GM18867 (cell line): Measurements from ENCODE around the gene PRDM15.

Experiments
- ATAC-seq: cut with Tn5 transposase; IDR thresholded peaks from one replicate; pipeline ENCODE4 v1.9.1; 2021; ENCODE audit warnings: mild to moderate bottlenecking, moderate library complexity; ENCODE audit not compliant: unreplicated experiment

Gene PRDM15

DNA sequence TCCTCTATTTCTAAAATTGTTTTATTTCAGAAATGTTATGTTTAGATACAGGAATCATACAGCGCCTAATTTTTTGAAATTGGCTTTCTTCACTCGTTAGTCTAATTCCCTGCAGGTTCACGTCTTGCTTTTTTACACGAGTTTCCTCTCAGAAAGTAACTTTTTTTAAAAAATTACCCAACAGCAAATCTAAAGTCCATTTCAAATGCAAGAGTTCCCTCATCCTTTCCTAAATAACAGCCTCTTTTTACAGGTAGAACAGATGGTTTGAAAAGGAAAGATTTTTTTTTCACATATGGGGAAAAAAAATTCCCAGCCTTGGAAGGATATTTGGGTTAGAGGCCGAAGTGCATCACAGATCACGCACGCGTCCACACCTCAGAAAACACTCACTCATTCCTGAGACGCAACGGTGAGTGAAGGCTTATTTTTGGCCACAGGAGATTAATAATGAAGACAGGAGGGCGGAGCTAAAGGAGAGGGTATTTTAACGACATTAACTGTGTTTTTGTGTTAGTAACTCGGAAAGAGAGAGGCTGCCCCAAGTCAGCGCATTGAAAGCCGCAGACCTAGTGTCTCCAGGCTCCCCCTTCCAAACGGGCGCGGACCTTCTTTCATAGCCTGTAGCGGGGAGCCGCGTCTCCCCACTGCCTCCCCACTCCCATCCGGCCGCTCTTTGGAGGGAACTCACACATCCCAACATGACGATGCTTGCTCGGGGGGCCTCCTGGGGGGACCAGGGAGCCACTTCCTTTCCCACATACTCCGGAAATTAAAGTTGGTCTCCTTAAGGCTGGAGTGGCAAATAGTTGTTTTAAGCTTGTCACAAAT is 111.3 kb downstream of the PRDM15 start:
- ATAC-seq: no peak

DNA sequence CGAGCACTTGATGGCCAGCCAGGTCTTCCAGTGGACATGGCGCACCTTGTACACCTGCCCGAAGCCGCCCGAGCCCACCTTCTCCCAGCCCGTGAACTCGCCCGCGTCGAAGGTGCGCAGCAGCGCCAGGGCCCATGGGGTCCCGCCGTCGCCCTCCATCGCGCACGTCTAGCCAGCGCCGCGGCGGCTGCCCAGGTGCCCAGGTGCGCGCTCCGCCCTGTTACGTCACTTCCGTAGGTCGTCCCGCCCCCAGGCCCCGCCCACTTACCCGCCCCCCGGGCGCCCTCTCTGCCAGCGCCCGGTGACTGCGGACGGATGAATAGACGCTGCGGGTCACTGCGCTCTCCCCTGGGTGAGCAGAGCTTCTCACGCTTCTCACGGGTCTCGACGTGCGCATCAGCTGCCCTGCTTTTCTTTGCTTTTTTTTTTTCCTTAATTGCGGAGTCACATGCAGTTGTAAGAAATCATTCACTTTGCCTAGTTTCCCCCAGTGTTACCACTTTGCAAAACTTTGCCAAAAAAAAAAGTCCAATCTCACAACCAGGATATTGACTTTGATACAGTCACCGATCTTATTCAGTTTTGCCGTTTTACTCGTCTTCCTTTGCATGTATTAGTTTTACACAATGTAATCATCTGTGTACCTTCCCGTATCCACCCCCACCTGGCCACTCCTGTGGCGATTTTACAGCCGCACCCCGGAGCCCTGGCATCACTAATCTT is 112.1 kb downstream of the PRDM15 start, which contains the start of gene RIPK4:
Gene RIPK4, minus strand, starts transcription at position 170 of the 723 bp plus-strand sequence. Its CDS starts 11 bp downstream, at position 159.
- ATAC-seq: no peak

DNA sequence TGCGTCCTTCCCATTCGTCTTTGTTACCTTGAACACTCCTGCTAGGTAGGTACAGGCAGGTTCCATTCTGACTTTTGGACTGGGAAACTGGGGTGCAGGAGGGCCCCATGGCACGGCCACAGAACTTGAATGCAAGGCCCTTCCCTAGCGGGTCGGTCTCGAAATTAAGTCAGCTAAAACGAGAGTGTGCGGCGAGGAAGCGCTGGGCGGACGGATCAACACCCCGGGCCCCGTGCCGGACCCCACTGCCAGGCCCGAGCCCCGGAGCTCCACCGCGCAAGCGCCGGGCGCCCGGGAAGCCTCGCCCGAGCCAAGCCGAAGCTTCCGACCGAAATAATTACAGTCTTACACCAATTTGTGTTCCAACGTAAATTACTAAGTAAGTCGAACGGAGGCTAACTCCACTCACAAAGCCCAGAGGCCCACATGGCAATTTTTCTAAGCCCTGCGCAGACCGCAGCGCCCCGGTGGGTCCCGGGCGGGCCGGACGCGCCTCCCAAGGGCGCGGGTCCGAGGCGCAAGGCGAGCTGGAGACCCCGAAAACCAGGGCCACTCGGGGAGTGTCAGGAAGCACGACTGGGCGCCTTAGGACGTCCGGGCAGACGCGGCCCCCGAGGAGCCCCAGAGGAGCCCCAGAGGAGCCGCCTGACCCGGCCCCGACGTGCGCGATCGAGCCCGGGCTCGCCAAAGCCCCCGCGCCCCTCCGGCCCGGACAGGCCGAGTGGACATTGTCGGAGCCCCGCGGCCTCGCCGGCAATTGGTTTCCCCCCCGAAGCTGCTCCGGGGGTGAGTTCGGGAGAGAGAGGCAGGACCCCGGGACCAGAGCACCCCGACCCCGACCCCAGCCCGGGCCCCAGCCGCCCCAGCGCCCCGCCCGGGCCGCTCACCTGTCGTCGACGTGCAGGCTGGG is 112.9 kb downstream of the PRDM15 start:
- ATAC-seq: no peak

DNA sequence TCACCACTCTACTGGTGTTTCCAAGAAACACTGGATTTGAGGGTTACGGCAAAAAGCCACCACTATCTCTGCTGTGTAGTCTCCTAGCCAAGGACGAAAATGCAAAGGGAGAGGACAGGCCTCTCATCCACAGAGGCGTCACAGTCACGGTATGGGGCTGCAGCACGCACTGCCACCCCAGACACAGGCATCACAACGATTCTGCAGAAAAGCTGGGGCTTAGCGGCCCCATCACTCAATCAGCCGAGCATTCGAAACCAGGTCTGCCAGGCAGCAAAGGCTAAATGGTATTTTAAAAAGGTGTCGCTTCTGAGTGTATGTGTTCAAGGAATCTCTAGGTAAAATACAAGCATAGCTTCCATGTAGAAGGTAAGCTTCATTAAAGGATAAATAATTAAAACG is 113.7 kb downstream of the PRDM15 start:
- no peak for ATAC-seq

DNA sequence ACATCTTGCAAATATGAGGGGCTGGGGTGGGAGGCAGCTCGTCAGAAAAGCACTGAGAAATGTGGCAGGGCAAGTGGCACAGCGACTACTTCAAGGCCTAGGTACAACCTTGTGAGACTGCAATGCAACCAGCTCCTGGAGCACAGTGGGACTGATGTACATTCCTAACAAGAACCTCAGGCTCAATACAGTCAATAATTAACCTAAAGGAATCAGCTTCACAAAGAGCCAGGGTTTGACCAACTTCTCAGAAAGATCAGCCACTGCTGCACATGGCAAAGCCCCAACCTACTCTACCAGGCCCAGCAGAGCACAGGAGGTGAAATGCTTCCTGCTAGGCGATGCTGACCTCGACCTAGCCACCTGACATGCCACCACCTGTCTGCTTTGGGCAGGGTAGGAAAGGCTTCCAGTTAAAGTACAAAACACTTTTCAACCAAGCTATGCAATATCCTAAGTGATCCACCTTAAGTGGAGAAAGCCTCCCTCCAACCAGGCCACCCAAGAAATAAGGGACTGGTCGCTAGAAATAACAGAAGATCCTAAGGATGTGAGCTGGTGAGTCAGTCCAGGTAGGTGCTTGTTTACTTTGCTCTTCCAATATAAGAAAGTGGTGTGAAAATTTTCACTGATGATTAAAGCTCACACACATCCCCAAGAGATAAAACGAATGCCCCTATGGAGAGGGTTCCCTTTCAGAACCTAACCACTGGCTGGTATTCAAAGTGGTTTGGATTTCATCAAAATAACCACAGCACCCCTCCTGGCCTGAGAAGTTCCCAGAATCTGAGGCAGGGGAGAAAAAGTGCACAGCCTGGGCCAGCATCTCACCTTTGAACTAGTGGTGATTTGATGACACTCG is 114.4 kb downstream of the PRDM15 start:
- ATAC-seq: no peak

- no peak for ATAC-seq
Measured at GRCh38 chr21:41763996-41764395, 115.1 kb downstream of the PRDM15 start.

DNA sequence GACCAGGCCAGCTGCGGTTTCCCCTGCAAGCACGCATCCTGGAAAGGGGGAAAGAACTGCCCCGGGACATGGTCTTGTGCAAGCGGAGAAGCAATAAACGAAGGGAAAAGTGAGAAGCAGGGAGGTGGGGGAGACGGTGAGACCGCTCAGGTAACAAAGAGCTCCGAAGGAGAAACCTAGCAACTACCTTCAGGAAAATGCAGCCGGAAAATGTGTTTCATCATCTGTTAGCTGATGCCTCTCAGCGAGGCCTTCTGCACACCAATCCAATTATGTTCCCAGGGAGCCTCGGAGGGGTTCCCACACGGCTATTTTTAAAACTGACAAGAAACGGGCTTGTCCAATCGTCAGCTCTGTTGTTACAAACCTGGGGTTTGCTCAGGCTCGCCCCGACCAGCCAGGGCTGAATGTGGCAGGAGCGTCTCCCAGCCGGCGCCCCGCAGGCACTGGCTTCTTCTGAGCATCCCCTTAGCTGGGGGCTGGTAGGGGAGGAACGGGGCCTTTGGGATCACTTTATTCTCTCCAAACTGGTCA is 115.7 kb downstream of the PRDM15 start:
- no peak for ATAC-seq

DNA sequence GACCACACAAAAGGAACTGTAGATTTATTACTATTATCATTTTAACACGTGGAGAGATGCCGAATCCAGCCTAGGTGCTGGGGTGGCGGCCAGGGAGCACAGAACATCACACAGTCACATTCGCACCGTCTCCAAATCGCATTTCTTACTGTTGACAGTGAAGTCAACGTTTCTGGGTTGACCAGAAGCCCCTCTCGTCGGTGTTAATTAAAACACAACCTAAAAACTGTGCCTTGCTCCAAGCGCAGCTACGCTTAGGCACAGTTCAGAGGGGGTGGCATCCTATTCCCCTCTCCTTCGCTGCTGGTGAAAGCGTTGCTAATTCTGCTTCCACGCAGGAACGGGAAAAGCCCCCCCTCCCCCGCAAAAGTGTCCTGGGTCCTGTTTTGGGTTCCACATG is 116.4 kb downstream of the PRDM15 start:
- no peak for ATAC-seq

DNA sequence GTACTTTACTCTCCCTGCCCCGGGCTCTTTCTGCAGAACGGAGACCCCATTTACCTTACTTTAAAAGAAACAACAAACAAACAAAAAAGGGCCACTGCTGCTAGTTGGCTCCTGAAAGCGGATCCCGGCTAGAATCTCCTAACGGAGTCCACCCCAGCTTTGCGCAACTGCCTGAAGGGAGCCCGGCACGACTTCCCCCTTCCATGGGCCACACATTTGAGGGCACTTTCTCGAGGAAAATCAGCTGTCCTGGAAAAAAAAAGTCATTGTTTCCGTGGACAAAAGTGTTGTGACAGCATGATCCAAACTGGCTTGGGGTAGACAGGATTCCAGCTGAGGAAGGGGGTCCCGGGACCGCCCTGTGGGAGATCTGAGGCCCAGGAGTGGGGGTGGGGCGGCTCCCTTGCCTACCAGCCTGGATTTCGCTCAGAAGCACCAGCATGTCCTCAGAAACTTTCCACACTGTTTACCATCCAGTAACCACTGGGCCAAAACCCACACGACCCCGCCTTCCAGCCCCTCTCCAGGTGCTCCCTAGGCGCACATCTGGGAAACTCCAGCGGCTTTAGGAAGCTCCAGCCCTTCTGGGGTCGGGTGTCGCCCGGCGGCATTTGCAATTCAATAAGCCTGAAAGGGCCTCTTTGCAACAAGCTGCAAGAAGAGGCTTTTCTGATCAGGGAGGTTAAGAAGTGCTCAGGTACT is 117.1 kb downstream of the PRDM15 start:
- ATAC-seq: no peak

GRCh38 chr21:41761211-41761933 is 117.8 kb downstream of the PRDM15 start:
- ATAC-seq: no peak

GRCh38 chr21:41760411-41760810 is 118.7 kb downstream of the PRDM15 start:
- no peak for ATAC-seq

DNA sequence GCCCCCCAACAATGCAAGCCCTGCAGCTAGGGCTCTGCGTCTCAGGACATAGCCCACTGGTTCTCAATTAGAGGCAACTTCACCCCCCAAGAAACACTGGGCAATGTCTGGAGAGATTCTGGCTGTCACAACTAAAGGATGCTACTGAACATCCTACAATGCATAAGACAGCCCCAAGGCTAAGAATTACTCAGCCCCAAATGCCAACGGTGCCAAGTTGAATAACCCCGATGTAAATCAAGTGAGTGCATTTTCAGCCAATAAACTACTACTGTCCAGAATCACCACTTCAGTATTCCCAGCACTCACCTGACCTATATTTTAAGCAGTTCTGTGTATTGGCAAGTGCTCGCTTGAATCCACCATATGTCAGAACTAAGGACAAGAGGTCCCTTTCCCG is 119.2 kb downstream of the PRDM15 start:
- no peak for ATAC-seq

GRCh38 chr21:41759214-41759840 is 119.8 kb downstream of the PRDM15 start:
- no peak for ATAC-seq

GRCh38 chr21:41758550-41758949 is 120.6 kb downstream of the PRDM15 start:
- ATAC-seq: no peak

DNA sequence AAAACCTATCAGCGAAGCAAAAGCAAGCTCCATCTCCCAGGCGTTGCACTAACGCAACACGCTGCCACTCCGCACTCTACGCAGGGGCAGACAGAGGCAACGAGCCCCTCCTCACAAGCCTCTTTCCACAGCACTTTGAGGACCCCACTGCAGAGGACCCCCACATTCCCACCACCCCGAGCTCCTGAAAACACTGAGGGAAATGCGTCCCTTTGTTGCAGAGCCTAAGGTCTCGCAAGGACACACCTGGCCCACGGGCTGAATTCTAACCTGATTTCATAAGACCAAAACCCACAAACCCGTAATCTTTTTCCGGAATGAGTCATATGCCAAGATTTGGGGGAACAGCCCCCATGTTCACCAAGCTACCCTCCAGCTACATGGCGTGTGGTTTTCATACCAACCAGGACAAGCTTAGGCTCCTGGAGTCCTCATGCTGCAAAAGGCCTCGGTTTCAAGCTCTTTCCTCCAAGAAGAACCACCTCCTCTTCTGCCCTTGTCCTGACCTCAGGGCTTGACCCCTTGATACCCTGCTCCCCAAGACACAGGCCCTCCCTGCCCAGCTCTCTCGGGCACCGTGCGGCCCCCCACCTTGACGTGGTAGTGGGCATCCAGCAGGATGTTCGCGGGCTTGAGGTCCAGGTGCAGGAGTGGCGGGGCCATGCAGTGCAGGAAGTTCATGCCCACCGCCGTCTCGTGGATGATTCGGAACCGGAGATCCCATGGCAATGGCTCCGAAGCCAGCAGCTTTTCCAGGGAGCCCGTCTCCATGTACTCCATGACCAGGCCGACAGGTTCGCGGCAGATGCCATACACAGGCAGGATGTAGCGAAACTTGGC is 123.0 kb downstream of the PRDM15 start:
- no peak for ATAC-seq

DNA sequence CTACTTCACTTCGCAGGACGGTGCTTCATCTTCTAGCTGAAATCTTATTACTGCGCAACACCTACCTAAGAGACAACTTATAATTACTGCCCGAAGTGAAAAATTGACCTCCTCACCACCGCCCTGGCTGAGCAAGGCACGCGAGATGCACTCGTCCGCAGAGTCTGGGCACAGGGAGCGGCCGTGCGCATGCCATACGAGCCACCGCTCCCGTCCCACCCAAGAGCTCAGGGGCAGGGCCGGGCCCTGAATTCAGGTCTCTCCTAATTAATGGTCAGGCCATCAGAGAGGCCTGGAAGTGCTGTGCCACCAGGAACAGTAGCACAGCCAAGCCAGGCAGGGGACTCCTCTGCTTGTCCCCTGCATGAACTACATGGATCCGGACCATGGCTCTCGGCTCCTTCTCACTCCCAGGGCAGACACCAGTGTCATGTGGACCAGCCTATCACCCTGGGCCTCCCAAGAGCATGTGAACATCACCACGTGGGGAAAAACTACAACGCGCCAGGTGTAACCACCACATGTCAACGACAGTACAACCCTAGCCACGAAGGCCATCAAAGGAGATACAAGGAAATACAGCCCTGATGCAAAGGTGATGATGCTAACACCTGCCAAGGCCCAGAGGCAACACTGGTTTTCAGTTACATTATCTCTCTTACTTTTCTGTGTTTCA is 123.7 kb downstream of the PRDM15 start:
- ATAC-seq: no peak

DNA sequence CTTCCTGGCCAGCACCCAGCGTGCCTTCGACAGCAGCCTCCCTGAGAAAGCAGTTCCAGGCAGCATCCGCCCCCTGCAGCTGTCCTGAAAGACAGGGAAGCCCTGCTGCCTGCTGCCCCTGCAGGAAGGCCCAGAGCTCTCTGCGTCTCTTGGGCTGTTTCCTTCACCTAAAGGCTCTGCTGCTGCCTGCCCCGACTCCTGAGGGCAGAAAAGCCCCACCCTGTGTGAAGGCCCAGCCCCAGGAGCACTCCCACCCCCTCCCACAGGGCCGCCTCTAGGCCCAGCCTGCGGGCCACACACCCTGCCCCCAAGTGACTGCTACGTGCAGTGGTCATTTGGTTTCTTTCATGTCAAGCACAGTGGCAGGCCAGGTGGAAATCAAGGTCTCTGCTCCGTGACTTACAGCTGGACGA is 124.7 kb downstream of the PRDM15 start:
- no peak for ATAC-seq
